Natural killer cell (primary cell): ENCODE results near the gene EIF2B4. TPM values are rescaled to one million over a fixed set of nuclear protein-coding genes. Genes with fewer than 3 reads are reported as not detected.

ENCODE experiments used
- ATAC-seq, 3 donors: fragments of 150-1000 bp in 2 of 3; fragments of 200-7000 bp in 1 of 3; cut with Tn5 transposase; 1 replicate in 1 of 3; 2 replicates in 2 of 3; pipeline ENCODE4 v1.10.0; 2021; ENCODE audit warnings: mild to moderate bottlenecking in 2 of 3, moderate library complexity in 2 of 3
- DNase-seq, 2 donors: peaks; one replicate each; pipeline versions ENCODE4 v3.0.0 to v3.0.0-alpha.2; 2013 to 2021; ENCODE audit warnings: mixed read lengths in 1 of 2
- H3K27ac ChIP-seq: one replicate; pipeline ENCODE4 v1.5.1; 2013; ENCODE audit warnings: mild to moderate bottlenecking, low read length
- H3K27me3 ChIP-seq: one replicate; pipeline ENCODE4 v1.6.1; 2013; ENCODE audit warnings: low read length; ENCODE audit not compliant: control insufficient read depth, insufficient read depth
- H3K36me3 ChIP-seq: one replicate; pipeline ENCODE4 v1.6.1; 2013; ENCODE audit warnings: low read length; ENCODE audit not compliant: control insufficient read depth, insufficient read depth
- H3K4me1 ChIP-seq: one replicate; pipeline ENCODE4 v1.6.1; 2013; ENCODE audit warnings: low read length; ENCODE audit not compliant: control insufficient read depth, insufficient read depth
- H3K4me3 ChIP-seq: one replicate; pipeline ENCODE4 v1.5.1; 2013; ENCODE audit warnings: low read length
- H3K9me3 ChIP-seq: one replicate; pipeline ENCODE4 v1.6.1; 2013; ENCODE audit warnings: low read length; ENCODE audit not compliant: control insufficient read depth, insufficient read depth
- H3K27ac Mint-ChIP-seq, 2 donors: one replicate each; pipeline ENCODE4 v1.8.0; 2022; ENCODE audit warnings: mild to moderate bottlenecking in 2 of 2, mixed read lengths in 2 of 2, moderate library complexity in 1 of 2
- H3K27me3 Mint-ChIP-seq, 2 donors: one replicate each; pipeline ENCODE4 v1.8.0; 2022; ENCODE audit warnings: low read depth in 2 of 2, mixed read lengths in 2 of 2
- H3K36me3 Mint-ChIP-seq: one replicate; pipeline ENCODE4 v1.8.0; 2022; ENCODE audit warnings: mixed read lengths
- H3K4me1 Mint-ChIP-seq, 2 donors: one replicate each; pipeline ENCODE4 v1.8.0; 2022; ENCODE audit warnings: mixed read lengths in 2 of 2
- H3K4me3 Mint-ChIP-seq: one replicate; pipeline ENCODE4 v1.8.0; 2022; ENCODE audit warnings: mild to moderate bottlenecking, moderate library complexity, mixed read lengths
- H3K9me3 Mint-ChIP-seq, 2 donors: one replicate each; pipeline ENCODE4 v1.8.0; 2022; ENCODE audit warnings: mixed read lengths in 2 of 2
- CTCF ChIP-seq: fragments of 200-600 bp; IDR thresholded peaks from one replicate; pipeline ENCODE4 v1.8.0; 2022; ENCODE audit warnings: antibody characterized with exemption
- WGBS: methylation state at CpG from one replicate; pipeline ENCODE4 v1.1.7; 2013; ENCODE audit warnings: missing lambda C conversion rate; ENCODE audit not compliant: insufficient coverage; 5-methylcytosine and 5-hydroxymethylcytosine counted together
- intact Hi-C: fragments of 100-400 bp; cut with micrococcal nuclease; formaldehyde crosslinking; loops from one replicate; pipeline ENCODE4 v1.14.2; 2022
- total RNA-seq, 4 donors: library from RNA; stranded (reverse); fragments of 120-200 nt in 1 of 4; gene quantifications; one replicate each; pipeline versions ENCODE4 v1.2.3 to v1.2.4, GENCODE V29; 2013 to 2022

Gene EIF2B4
- total RNA-seq, 3 donors from 2014 or later (not counting 1 experiment from before 2014, with no cell fraction given): 35.0 to 44.5 (median 40.8) TPM

- H3K4me3 ChIP-seq: no peak overlapping the region
- no peak for DNase-seq
- no peaks in the 10 kb centered on the region for H3K9me3 ChIP-seq
- no peak for TF ChIP-seq CTCF
- Mint-ChIP-seq H3K27ac (no peak overlapping the region), H3K27me3 (no peaks in the 10 kb centered on the region), H3K4me1 (peaks cover 6 to 7% of the 10 kb centered on the region in 2 donors), H3K9me3 (no peaks in the 10 kb centered on the region), H3K4me3 (no peak overlapping the region), H3K36me3 (no peaks in the 10 kb centered on the region)
- H3K36me3 ChIP-seq: peaks cover 43% of the 10 kb centered on the region
- H3K4me1 ChIP-seq: peaks cover 3% of the 10 kb centered on the region
- ATAC-seq: no peak
- intact Hi-C loops: no loop called here
- H3K27ac ChIP-seq: no peak overlapping the region
- 76% methylated on average over 2 of the region's 2 CpGs for WGBS
- H3K27me3 ChIP-seq: no peaks in the 10 kb centered on the region
Measured at GRCh38 chr2:27363933-27364332, 6.2 kb downstream of the EIF2B4 start.

- no peaks in the 10 kb centered on the region for H3K9me3 ChIP-seq
- H3K9me3 Mint-ChIP-seq: no peaks in the 10 kb centered on the region
- ATAC-seq: no peak
- no peak overlapping the region for H3K27ac ChIP-seq
- intact Hi-C loops: no loop called here
- H3K27me3 ChIP-seq: no peaks in the 10 kb centered on the region
- H3K36me3 ChIP-seq: peaks cover 34% of the 10 kb centered on the region
- H3K27me3 Mint-ChIP-seq: no peaks in the 10 kb centered on the region
- H3K4me3 Mint-ChIP-seq: no peak overlapping the region
- TF ChIP-seq CTCF: no peak
- peaks cover 4% of the 10 kb centered on the region for H3K4me1 ChIP-seq
- H3K27ac Mint-ChIP-seq: no peak overlapping the region
- no peaks in the 10 kb centered on the region for H3K36me3 Mint-ChIP-seq
- no peak overlapping the region for H3K4me3 ChIP-seq
- no peak for DNase-seq
- 96% methylated on average over 3 of the region's 4 CpGs for WGBS
- H3K4me1 Mint-ChIP-seq: peaks cover 5 to 8% of the 10 kb centered on the region in 2 donors
Measured at GRCh38 chr2:27362678-27363420, 7.3 kb downstream of the EIF2B4 start.

GRCh38 chr2:27356382-27357181 is 13.6 kb downstream of the EIF2B4 start, which contains the start of gene GTF3C2:
Gene GTF3C2 (minus strand): TSS chr2:27356764. CDS start chr2:27343554, 13,210 bp downstream.
- H3K4me1 ChIP-seq: peaks cover 25% of the 10 kb centered on the region
- no peaks in the 10 kb centered on the region for H3K27me3 ChIP-seq
- intact Hi-C loops: loop anchor here (1.0 to 5.0 kb wide), 5 partner anchors 14 to 144 kb away; partner anchors contain the start of genes ATRAID, EIF2B4, IFT172 and MPV17
- no peak for TF ChIP-seq CTCF
- DNase-seq (peak; percentile 89 to 97), ATAC-seq (peak; percentile 82 to 92 (median 83))
- WGBS: under 1% methylated on average over 67 of the region's 67 CpGs
- peak within 1 kb of the TSS; percentile 99 for H3K4me3 Mint-ChIP-seq
- peak within 1 kb of the TSS; percentile 96 for H3K27ac ChIP-seq
- peaks cover 41 to 45% of the 10 kb centered on the region in 2 donors for H3K4me1 Mint-ChIP-seq
- H3K27ac Mint-ChIP-seq: peak within 1 kb of the TSS; percentile 98 to 100
- no peaks in the 10 kb centered on the region for H3K36me3 ChIP-seq
- H3K9me3 ChIP-seq: no peaks in the 10 kb centered on the region
- H3K36me3 Mint-ChIP-seq: no peaks in the 10 kb centered on the region
- H3K4me3 ChIP-seq: peak within 1 kb of the TSS; percentile 72
- H3K9me3 Mint-ChIP-seq: no peaks in the 10 kb centered on the region
- no peaks in the 10 kb centered on the region for H3K27me3 Mint-ChIP-seq
